NT2/D1 (cell line): Measurements from ENCODE around the gene MRPL14.

Experiments used
- SUZ12 ChIP-seq: IDR thresholded peaks from 2 replicates; pipeline ENCODE4 v1.6.1; 2011; ENCODE audit not compliant: insufficient read length, insufficient read depth; ENCODE audit errors: extremely low read depth
- YY1 ChIP-seq: IDR thresholded peaks from 2 replicates; pipeline ENCODE4 v1.6.1; 2011; ENCODE audit not compliant: insufficient read length, insufficient read depth
- ZNF274 ChIP-seq: IDR thresholded peaks from 2 replicates; pipeline ENCODE4 v1.6.1; 2011; ENCODE audit warnings: mild to moderate bottlenecking, low read depth, low read length

GRCh38 chr6:44075647-44076355 lies 51.5 kb downstream of the MRPL14 start:
- no peak for TF ChIP-seq YY1
- TF ChIP-seq SUZ12: no peak
- no peak for TF ChIP-seq ZNF274
